GM19438 (cell line): Measurements from ENCODE around the gene TREML4.
"Not testable (repeated sequence)": the region's sequence is repeated elsewhere in the genome, so short reads cannot be mapped to it uniquely, and the experiment has no call there.

Experiments used
- ATAC-seq: cut with Tn5 transposase; IDR thresholded peaks from one replicate; pipeline ENCODE4 v1.9.1; 2021; ENCODE audit warnings: low read depth; ENCODE audit not compliant: unreplicated experiment

The TREML4 gene, protein sequence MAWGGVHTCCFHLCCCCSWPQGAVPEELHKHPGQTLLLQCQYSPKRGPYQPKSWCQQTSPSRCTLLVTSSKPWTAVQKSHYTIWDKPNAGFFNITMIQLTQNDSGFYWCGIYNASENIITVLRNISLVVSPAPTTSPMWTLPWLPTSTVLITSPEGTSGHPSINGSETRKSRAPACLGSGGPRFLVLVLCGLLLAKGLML

DNA sequence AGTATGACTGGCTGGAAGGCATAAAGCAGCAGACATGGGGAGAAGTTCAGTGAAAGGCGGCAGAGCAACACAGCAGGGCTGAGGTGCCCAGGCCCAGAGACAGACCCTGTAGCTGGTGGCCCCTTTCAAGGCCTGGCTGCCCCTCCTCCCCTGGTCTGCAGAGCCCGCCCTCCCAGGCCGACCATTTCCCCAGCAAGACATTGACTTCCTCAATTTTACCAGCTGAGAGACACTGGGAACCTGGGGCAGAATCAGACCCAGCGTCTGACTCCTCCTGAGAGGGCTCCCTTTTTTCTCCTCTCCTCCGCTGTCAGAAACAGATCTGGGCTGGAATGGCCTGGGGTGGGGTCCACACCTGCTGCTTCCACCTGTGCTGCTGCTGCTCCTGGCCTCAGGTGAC is at the start of gene TREML4:
Gene TREML4, plus strand, starts transcription at position 254 of the 400 bp plus-strand sequence. Its CDS starts 79 bp downstream, at position 333.
- no peak for ATAC-seq

DNA sequence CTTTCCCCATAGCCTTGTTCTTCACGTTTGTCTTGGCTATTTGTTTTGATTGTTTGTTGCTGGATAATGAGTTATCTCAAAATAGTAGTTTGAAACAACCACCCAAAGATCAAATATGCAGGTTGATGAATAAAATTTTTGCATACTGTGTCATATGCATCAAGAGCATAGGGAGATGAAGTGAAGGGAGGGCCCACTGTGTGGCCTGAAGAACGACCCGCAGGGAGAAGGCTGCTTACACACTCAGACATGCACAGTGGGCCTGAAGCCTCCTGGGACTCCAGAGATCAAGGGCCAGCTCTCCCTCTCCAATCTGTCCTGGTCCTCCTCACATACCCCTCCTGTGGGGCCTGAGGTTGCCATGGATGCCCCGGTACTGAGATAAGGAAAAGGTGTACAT is 49.0 kb upstream of the TREML4 start:
- no peak for ATAC-seq

GRCh38 chr6:41181566-41181965 is 46.6 kb upstream of the TREML4 start:
- no peak for ATAC-seq

- ATAC-seq, result peak; percentile 77
These were observed 45.8 kb upstream of the TREML4 start for GRCh38 chr6:41182069-41183034.

- no peak for ATAC-seq
These were observed 43.4 kb upstream of the TREML4 start for GRCh38 chr6:41184761-41185160.

DNA sequence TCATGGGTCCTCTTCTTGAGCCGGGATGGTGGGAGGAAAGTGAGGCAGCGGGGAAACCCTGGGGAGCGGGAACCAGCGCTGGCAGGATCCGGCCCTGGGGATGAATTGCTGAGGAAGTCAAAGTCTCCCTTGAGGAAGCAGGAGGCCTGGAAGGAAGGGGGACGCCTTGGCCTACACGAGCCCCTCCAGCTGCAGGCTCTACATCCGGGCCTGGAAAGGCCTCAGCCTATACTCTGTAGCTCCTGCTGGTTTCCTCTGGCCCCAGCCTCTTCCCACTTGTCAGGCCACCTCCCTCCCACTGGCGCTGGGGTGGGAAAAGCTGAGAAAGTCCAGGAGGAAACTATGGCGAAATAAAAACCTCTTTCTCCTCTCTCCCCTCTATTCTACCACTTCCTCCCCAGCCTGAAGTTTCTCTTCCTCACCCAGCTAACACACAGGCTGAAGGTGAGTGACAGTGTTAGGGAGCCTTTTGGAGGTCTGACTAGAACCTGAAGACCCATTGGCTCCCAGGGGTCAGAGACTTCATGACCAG is 42.1 kb upstream of the TREML4 start:
- no peak for ATAC-seq

DNA sequence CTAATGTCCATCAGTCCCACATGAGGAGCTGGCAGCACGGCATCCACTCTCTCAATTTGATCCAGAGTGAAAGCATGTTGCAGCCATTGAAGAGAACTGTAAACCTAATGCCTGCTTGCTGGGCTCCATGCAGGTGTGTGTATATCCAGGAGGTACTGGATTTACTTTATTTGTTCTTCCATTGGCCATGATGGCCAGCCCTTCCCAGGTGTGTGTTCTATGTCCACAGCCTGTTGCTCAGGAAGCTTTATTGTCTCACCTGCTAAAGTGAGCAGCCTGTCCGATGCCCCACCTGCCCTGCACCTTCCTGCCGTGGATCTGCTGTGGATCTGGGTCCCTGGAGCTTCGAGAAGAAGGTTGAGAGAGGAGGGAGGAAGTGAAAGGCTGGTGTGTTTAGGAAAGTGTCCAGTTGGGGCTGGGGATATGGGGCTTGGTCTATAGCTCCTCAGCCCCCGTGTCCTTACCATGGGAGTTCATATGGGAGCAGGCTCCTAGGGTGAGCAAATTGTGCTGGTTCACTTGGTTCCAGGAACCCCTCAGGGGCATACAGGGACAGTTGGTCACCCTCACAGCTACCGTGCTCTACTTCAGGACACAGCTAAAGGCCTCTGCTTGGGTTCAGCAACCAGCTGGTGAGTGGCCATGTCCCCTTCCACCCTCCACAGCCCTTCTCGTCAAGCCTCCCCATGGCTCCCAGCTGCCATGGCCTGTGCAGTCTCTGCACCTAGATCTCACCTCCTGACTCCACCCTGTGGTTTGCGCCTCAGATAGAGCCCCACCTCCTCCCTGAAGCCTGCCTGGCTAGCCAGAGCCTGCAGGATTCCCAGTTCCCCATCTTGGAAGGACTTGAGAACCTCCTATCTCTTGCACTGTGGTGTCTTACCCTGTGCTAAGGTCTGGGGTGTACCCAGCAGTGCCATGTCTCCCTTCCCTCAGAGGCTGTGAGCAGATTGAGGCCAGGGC is 39.9 kb upstream of the TREML4 start:
- no peak for ATAC-seq

DNA sequence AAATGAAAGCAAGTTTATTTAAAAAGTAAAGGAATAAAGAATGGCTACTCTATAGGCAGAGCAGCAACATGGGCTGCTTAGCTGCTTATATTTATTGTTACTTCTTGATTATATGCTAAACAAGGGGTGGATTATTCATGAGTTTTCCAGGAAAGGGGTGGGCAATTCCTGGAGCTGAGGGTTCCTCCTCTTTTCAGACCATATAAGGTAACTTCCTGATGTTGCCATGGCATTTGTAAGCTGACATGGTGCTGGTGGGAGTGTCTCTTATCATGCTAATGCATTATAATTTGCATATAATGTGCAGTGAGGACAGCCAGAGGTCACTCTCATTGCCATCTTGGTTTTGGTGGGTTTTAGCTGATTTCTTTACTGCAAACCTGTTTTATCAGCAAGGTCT is 39.1 kb upstream of the TREML4 start:
- ATAC-seq, result not testable (repeated sequence)

GRCh38 chr6:41189967-41190366 is 38.2 kb upstream of the TREML4 start:
- no peak for ATAC-seq

DNA sequence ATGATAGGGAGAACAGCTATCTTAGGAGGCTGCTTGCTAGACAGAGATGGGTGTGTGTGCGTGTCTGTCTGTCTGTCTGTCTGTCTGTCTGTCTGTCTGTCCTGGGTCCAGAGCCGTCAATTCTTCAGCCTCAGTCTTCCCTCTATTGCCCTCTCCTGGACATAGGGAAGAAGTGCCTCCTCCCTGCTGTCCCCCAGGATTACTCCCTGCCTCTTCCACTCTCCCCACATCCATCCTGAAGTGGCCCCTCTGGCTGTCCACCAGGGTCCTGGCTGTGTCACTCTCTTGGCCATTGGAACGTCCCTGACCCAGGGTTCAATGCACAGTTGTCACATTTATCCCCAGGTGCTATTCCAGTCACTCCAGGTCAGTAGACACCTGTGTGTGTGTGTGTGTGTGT is 37.4 kb upstream of the TREML4 start:
- no peak for ATAC-seq

GRCh38 chr6:41191569-41191968 is 36.6 kb upstream of the TREML4 start:
- no peak for ATAC-seq

DNA sequence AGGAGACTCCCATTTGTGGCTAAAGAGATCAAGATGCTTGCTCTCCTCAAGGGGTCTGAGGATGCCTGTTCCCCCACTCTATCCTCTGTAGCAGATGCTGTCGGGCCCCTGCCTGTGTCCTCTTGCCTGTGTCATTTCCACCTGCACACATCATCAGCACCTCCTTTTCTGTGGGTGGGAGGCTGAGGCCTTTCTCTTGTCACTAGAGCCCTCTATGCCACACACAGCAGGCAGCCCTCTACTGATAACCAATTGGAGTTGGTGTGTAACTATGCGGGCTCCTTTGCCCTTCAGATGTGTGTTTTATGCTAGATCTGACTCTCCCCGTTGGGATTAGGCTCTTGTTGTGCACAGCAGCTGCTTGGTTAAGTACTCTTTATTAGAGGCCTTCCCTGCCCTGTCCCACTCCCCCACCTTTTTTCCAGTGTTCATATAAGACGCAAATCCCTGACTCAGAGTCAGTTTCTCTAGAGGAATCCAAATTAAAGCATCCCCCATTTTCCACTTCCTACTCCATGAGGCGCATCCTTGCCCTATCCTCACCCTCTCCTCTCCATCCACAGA is 34.9 kb upstream of the TREML4 start:
- ATAC-seq, result no peak

DNA sequence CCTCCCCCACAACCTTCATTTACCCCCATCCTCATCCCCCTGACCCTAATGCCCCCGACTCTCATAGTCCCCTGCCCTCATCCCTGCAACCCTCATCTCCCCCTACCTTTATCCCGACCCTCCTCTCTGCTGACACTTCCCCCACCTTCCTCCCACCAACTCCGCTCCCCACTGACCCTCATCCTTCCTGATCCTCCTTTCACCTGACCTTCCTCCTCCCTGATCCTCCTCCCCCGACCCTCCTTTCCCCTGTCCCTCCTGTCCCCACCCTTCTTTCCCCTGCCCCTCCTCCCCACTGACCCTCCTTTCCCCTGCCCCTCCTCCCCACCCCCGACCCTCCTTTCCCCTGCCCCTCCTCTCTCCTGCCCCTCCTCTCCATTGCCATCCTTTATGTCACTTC is 34.3 kb upstream of the TREML4 start:
- ATAC-seq, result no peak

- no peak for ATAC-seq
These were observed 33.8 kb upstream of the TREML4 start for GRCh38 chr6:41194386-41194785.

DNA sequence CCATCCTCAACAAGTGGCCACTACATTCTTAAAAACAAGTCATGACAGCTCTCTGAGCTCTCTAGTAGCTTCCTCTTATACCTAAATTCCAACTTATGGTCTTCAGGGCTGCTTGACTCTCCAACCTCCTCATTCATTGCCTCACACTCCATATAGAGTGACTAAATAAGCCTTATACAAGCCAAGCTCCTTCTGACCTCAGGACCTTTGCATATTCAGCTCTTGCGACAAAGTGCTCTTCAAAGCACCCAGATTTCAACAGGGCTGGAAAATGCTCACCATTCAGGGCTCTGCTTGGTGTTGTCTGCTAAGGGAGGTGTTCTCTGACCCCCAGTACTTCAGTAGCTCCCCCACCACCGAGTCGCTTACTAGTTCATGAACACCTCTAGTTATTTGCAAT is 30.9 kb upstream of the TREML4 start:
- ATAC-seq, result no peak

- ATAC-seq, result peak; percentile 52
These were observed 28.4 kb upstream of the TREML4 start for GRCh38 chr6:41199552-41200246.

GRCh38 chr6:41200296-41200900 is 27.8 kb upstream of the TREML4 start:
- ATAC-seq, result no peak

DNA sequence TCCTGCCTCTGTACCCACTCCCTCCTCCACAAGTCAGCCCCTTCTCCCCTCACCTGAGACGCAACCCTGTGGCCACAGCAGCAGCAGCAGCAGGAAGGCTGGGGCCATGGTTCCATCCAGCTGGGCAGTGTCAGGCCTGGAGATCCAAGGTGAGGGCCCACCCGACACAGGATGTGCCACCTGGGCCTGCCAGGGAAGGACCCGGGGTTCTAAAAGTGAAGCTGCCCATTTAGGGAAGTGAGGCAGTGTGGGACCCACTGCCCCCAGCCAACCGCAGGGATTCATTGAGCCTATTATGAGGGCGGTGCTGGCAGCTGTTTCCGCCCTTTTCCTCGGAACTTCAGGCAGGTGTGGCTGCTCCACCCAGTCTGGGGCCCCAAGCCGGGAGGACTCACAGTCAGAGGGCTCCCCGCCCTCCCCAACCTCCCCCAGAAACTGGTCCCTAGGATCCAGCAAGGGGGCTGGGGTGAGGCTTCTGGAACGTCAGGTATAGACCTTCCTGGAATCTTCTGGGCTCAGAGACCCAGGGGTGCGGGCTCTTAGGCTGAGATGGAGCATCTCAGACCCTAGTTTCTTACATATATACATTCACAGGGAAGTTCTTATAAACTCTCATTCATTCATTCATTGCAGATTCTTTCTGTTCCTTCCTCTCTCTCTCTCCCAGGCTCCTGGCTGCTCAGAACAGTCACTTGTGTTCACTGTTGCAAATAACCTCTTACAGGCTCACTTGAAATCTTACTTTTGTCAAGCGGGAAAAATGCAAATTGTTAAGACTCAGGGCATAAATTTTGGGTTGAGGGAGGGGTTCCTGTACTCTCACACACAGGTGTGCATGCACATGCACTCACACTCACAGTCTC is 27.0 kb upstream of the TREML4 start, which contains the start of gene TREML2:
Gene TREML2, minus strand, starts transcription at position 249 of the 863 bp plus-strand sequence. Its CDS starts 141 bp downstream, at position 108.
- ATAC-seq, result no peak
